HG03571 (cell line): ENCODE data around the gene ARL15.
"Not testable (repeated sequence)": the region's sequence is repeated elsewhere in the genome, so short reads cannot be mapped to it uniquely, and the experiment has no call there.

Source experiments
- ATAC-seq: cut with Tn5 transposase; IDR thresholded peaks from one replicate; pipeline ENCODE4 v1.9.1; 2021; ENCODE audit not compliant: unreplicated experiment

The ARL15 gene

GRCh38 chr5:53997736-53998627, 312.4 kb downstream of the ARL15 start:
- ATAC-seq, result no peak

- ATAC-seq, result no peak
Observed at GRCh38 chr5:53996008-53996407, 314.4 kb downstream of the ARL15 start.

- no peak for ATAC-seq
Observed at GRCh38 chr5:53994148-53994547, 316.2 kb downstream of the ARL15 start.

GRCh38 chr5:53991942-53992341, 318.4 kb downstream of the ARL15 start:
- no peak for ATAC-seq

GRCh38 chr5:53987101-53987500, 323.3 kb downstream of the ARL15 start:
- no peak for ATAC-seq

- no peak for ATAC-seq
Observed at GRCh38 chr5:53985796-53986195, 324.6 kb downstream of the ARL15 start.

GRCh38 chr5:53984971-53985370, 325.4 kb downstream of the ARL15 start:
- no peak for ATAC-seq

- ATAC-seq, result no peak
Observed at GRCh38 chr5:53983568-53984460, 326.6 kb downstream of the ARL15 start.

GRCh38 chr5:53982319-53982718, 328.1 kb downstream of the ARL15 start:
- not testable (repeated sequence) for ATAC-seq

- no peak for ATAC-seq
Observed at GRCh38 chr5:53980061-53980460, 330.3 kb downstream of the ARL15 start.

GRCh38 chr5:53974021-53974420, 336.4 kb downstream of the ARL15 start:
- no peak for ATAC-seq

GRCh38 chr5:53972314-53972713, 338.1 kb downstream of the ARL15 start:
- no peak for ATAC-seq

GRCh38 chr5:53971551-53971950, 338.8 kb downstream of the ARL15 start:
- no peak for ATAC-seq

GRCh38 chr5:53971131-53971530, 339.2 kb downstream of the ARL15 start:
- no peak for ATAC-seq

- no peak for ATAC-seq
Observed at GRCh38 chr5:53970475-53970874, 339.9 kb downstream of the ARL15 start.

GRCh38 chr5:53969176-53969730, 341.1 kb downstream of the ARL15 start:
- no peak for ATAC-seq

GRCh38 chr5:53965459-53965858, 344.9 kb downstream of the ARL15 start:
- ATAC-seq, result no peak

- ATAC-seq, result no peak
Observed at GRCh38 chr5:53963958-53964357, 346.4 kb downstream of the ARL15 start.

- no peak for ATAC-seq
Observed at GRCh38 chr5:53962306-53962705, 348.1 kb downstream of the ARL15 start.

GRCh38 chr5:53956632-53957031, 353.7 kb downstream of the ARL15 start:
- no peak for ATAC-seq

- ATAC-seq, result no peak
Observed at GRCh38 chr5:53956196-53956595, 354.2 kb downstream of the ARL15 start.

- ATAC-seq, result no peak
Observed at GRCh38 chr5:53950621-53951020, 359.8 kb downstream of the ARL15 start.
